K562 (cell line): ENCODE data around the gene TERC. TPM values are rescaled to one million over a fixed set of nuclear protein-coding genes. Genes with fewer than 3 reads are reported as not detected.

Source experiments
- FOXJ2 ChIP-seq: fragments of 200-800 bp; sonication (Bioruptor generic); IDR thresholded peaks from 2 replicates; pipeline ENCODE4 v1.6.1; 2016; ENCODE audit warnings: missing genetic modification characterization, missing compliant biosample characterization
- JUN ChIP-seq, 2 experiments: sonication (generic) in 1 of 2; formaldehyde crosslinking in 1 of 2; IDR thresholded peaks; 2 replicates each; pipeline versions ENCODE4 v1.6.1 to v1.8.0; 2012 to 2022; ENCODE audit warnings: borderline replicate concordance in 2 of 2, mild to moderate bottlenecking in 2 of 2, improper control_type of control experiment in 1 of 2, low read depth in 1 of 2, low read length in 1 of 2, missing genetic modification reagents in 1 of 2
- PCBP2 ChIP-seq: fragments of 200-400 bp; formaldehyde crosslinking; IDR thresholded peaks from 2 replicates; pipeline ENCODE4 v1.6.1; 2018; ENCODE audit warnings: low read length, low read depth, mild to moderate bottlenecking, moderate library complexity; ENCODE audit not compliant: poor library complexity, severe bottlenecking
- PTRF ChIP-seq: fragments of 450-650 bp; IDR thresholded peaks from 2 replicates; pipeline ENCODE4 v1.6.1; 2016; ENCODE audit warnings: mild to moderate bottlenecking, missing genetic modification characterization, missing compliant biosample characterization
- RB1 ChIP-seq: fragments of 450-650 bp; IDR thresholded peaks from 2 replicates; pipeline ENCODE4 v1.6.1; 2017; ENCODE audit warnings: low read depth, mild to moderate bottlenecking
- SMAD2 ChIP-seq: fragments of 150-350 bp; IDR thresholded peaks from 2 replicates; pipeline ENCODE4 v1.6.1; 2014; ENCODE audit warnings: low read depth, mild to moderate bottlenecking, low read length
- ZNF589 ChIP-seq: fragments of 200-800 bp; sonication (Bioruptor generic); IDR thresholded peaks from 2 replicates; pipeline ENCODE4 v1.6.1; 2016; ENCODE audit warnings: low read depth, missing genetic modification characterization, missing compliant biosample characterization
- polyA plus RNA-seq, 8 experiments: library from polyadenylated mRNA; depleted of rRNA in 4 of 8; stranded (reverse) in 5 of 8; unstranded in 3 of 8; fragments of >200 nt; fragmentation: Nextera tagmentation in 2 of 8; fragmentation: Illumina TruSeq in 1 of 8; extraction: Ambion mirVana in 2 of 8; extraction: Trizol in 1 of 8; gene quantifications; 2 replicates each; pipeline versions ENCODE4 v1.2.1 to v1.2.3, GENCODE V29; 2011 to 2014; ENCODE audit warnings: inconsistent platforms in 1 of 8, missing spikeins in 1 of 8
- total RNA-seq, 7 experiments: library from RNA; depleted of rRNA in 6 of 7; stranded (reverse); fragments of >200 nt in 6 of 7; fragmentation: Illumina TruSeq in 2 of 7; extraction: Trizol in 2 of 7; gene quantifications; 2 replicates each; pipeline versions ENCODE4 v1.2.1 to v1.2.3, GENCODE V29; 2011 to 2021; ENCODE audit warnings: low replicate concordance in 1 of 7
- TF ChIP-seq, protein P1 (sequence below): fragments of 250-450 bp; sonication (Bioruptor Pico); IDR thresholded peaks from 2 replicates; pipeline ENCODE4 v1.4.0; 2020; ENCODE audit warnings: mild to moderate bottlenecking, moderate library complexity, borderline replicate concordance
- TF ChIP-seq, protein P2 (sequence below): fragments of 250-450 bp; sonication (Bioruptor Pico); IDR thresholded peaks from 2 replicates; pipeline ENCODE4 v1.5.0; 2020; ENCODE audit warnings: mild to moderate bottlenecking, borderline replicate concordance
- TF ChIP-seq, protein P3 (sequence below): fragments of 250-450 bp; sonication (Bioruptor Pico); IDR thresholded peaks from 2 replicates; pipeline ENCODE4 v1.4.0; 2020
- TF ChIP-seq, protein P4 (sequence below): fragments of 450-650 bp; IDR thresholded peaks from 2 replicates; pipeline ENCODE4 v1.6.1; 2017; ENCODE audit warnings: mild to moderate bottlenecking, moderate library complexity

Gene TERC
- total and polyA plus RNA-seq, 9 of the 15 experiments (the other 6 are each of a cell fraction or from before 2014, with no cell fraction given) = 0.77 to 234 (median 27.9) TPM; not detected in 3

DNA sequence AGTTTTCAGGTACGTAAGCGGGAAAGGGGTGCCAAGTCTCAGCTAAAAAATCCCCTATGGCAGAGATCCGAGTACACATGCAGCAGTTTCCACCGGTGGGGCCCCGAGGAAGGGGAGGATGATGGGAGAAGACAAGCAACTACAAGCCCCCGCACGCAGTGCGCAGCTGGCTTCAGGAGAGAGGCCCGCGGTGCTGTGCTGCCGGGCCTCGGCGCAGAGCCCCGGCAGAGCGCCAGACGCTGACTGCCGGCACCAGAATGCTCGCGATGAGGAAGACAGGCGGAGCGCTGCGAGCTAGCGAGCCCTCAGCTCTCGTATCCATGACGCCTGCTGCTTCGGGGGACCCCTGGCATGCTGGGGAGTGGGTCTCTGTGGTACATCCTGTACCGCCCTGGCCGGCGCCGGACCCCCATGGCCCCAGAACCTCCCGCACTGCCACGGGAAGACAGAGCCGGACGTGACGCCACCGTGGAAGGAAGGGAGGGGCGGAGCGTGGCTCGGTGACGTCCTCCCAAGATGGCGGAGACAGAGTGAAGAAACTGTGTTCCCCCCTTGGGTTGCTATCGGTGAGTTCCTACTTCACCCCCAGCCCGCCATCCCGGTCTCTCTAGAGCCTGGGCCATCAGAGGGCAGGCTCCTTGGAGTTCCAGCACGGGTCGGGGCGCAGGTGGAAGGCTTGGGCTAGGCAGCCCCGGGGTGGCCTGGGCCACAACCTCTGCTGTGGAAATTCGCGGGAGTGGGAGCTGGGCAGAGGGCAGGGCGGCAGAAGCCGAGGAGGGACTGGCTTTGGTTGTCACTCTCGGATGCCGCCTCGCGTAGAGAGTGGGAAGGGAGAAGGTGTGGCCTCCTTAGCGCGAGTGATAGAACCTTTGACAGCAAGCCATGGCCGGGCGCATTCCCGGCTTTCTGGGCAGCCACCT lies 8.3 kb upstream of the TERC start, which contains the start of gene MYNN (continued):
- TF ChIP-seq SMAD2 (no peak), PTRF (no peak), ZNF589 (CRISPR knock-in tag) (no peak), FOXJ2 (tag) (no peak), RB1 (peak; percentile 71), JUN (IDR thresholded peaks at IDR 0.05; ENCODE audit: borderline replicate concordance, low read depth, low read length) (peak; percentile 66; the same call in 1 of the 2 replicates), JUN (CRISPR knock-in tag; IDR thresholded peaks at IDR 0.05; ENCODE audit: borderline replicate concordance) (peak; percentile 37; the same call in 1 of the 2 replicates), PCBP2 (no peak)
- TF ChIP-seq, protein P1, sequence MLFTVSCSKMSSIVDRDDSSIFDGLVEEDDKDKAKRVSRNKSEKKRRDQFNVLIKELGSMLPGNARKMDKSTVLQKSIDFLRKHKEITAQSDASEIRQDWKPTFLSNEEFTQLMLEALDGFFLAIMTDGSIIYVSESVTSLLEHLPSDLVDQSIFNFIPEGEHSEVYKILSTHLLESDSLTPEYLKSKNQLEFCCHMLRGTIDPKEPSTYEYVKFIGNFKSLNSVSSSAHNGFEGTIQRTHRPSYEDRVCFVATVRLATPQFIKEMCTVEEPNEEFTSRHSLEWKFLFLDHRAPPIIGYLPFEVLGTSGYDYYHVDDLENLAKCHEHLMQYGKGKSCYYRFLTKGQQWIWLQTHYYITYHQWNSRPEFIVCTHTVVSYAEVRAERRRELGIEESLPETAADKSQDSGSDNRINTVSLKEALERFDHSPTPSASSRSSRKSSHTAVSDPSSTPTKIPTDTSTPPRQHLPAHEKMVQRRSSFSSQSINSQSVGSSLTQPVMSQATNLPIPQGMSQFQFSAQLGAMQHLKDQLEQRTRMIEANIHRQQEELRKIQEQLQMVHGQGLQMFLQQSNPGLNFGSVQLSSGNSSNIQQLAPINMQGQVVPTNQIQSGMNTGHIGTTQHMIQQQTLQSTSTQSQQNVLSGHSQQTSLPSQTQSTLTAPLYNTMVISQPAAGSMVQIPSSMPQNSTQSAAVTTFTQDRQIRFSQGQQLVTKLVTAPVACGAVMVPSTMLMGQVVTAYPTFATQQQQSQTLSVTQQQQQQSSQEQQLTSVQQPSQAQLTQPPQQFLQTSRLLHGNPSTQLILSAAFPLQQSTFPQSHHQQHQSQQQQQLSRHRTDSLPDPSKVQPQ (CRISPR knock-in tag) = no peak
- TF ChIP-seq, protein P2, sequence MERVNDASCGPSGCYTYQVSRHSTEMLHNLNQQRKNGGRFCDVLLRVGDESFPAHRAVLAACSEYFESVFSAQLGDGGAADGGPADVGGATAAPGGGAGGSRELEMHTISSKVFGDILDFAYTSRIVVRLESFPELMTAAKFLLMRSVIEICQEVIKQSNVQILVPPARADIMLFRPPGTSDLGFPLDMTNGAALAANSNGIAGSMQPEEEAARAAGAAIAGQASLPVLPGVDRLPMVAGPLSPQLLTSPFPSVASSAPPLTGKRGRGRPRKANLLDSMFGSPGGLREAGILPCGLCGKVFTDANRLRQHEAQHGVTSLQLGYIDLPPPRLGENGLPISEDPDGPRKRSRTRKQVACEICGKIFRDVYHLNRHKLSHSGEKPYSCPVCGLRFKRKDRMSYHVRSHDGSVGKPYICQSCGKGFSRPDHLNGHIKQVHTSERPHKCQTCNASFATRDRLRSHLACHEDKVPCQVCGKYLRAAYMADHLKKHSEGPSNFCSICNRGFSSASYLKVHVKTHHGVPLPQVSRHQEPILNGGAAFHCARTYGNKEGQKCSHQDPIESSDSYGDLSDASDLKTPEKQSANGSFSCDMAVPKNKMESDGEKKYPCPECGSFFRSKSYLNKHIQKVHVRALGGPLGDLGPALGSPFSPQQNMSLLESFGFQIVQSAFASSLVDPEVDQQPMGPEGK (CRISPR knock-in tag) = no peak
- TF ChIP-seq, protein P3, sequence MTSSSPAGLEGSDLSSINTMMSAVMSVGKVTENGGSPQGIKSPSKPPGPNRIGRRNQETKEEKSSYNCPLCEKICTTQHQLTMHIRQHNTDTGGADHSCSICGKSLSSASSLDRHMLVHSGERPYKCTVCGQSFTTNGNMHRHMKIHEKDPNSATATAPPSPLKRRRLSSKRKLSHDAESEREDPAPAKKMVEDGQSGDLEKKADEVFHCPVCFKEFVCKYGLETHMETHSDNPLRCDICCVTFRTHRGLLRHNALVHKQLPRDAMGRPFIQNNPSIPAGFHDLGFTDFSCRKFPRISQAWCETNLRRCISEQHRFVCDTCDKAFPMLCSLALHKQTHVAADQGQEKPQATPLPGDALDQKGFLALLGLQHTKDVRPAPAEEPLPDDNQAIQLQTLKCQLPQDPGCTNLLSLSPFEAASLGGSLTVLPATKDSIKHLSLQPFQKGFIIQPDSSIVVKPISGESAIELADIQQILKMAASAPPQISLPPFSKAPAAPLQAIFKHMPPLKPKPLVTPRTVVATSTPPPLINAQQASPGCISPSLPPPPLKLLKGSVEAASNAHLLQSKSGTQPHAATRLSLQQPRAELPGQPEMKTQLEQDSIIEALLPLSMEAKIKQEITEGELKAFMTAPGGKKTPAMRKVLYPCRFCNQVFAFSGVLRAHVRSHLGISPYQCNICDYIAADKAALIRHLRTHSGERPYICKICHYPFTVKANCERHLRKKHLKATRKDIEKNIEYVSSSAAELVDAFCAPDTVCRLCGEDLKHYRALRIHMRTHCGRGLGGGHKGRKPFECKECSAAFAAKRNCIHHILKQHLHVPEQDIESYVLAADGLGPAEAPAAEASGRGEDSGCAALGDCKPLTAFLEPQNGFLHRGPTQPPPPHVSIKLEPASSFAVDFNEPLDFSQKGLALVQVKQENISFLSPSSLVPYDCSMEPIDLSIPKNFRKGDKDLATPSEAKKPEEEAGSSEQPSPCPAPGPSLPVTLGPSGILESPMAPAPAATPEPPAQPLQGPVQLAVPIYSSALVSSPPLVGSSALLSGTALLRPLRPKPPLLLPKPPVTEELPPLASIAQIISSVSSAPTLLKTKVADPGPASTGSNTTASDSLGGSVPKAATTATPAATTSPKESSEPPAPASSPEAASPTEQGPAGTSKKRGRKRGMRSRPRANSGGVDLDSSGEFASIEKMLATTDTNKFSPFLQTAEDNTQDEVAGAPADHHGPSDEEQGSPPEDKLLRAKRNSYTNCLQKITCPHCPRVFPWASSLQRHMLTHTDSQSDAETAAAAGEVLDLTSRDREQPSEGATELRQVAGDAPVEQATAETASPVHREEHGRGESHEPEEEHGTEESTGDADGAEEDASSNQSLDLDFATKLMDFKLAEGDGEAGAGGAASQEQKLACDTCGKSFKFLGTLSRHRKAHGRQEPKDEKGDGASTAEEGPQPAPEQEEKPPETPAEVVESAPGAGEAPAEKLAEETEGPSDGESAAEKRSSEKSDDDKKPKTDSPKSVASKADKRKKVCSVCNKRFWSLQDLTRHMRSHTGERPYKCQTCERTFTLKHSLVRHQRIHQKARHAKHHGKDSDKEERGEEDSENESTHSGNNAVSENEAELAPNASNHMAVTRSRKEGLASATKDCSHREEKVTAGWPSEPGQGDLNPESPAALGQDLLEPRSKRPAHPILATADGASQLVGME = 0 out of 2 replicates have a peak, but pooled peaks have one; percentile 11
- TF ChIP-seq, protein P4, sequence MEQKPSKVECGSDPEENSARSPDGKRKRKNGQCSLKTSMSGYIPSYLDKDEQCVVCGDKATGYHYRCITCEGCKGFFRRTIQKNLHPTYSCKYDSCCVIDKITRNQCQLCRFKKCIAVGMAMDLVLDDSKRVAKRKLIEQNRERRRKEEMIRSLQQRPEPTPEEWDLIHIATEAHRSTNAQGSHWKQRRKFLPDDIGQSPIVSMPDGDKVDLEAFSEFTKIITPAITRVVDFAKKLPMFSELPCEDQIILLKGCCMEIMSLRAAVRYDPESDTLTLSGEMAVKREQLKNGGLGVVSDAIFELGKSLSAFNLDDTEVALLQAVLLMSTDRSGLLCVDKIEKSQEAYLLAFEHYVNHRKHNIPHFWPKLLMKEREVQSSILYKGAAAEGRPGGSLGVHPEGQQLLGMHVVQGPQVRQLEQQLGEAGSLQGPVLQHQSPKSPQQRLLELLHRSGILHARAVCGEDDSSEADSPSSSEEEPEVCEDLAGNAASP = no peak
